ENCODE measurements around the gene CTBP1.

Gene CTBP1

DNA sequence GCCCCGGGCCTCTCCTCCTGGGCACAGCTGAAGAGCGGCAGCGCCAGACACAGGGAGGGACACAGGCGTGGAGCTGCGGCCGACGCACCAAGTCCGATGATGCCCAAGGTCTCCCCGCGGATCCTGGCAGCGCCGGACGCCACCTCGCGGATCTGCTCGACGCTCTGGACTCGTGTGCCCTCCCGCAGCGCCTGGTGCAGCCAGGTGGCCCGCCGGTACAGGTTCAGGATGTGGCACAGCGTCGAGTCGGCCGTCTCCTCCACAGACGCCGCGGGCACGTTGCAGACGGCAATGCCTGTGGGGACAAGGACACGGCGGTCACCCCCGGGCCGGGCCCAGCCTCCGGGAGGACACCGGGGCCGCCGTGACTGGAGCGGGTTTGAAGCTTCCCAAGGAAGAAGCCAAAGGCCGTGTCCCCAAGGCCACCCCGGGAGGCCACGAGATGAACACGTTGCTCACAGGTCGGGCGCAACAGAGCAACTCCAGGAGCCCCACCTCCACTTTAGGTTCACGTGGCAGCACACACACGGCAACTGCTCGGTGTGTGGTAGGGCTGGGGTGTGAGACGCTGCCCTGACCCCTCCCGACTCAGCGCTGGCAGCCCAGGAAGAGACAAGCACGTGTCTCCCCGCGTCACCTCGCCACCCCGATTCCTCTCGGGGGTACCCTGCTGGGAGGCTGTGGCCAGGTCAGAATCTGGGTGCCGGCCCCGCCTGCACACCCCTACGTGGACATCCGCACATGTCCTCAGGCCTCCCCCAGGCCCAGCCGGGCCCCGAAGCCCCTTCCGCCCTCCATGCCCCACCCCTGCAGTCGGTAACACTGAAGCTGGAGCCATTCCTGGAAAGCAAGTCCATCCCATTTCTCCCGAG, 23.4 kb downstream of the CTBP1 start:
- no peak for DNase-seq (ENCODE audit: low read depth in 1 of 2, low spot score in 1 of 2)

DNA sequence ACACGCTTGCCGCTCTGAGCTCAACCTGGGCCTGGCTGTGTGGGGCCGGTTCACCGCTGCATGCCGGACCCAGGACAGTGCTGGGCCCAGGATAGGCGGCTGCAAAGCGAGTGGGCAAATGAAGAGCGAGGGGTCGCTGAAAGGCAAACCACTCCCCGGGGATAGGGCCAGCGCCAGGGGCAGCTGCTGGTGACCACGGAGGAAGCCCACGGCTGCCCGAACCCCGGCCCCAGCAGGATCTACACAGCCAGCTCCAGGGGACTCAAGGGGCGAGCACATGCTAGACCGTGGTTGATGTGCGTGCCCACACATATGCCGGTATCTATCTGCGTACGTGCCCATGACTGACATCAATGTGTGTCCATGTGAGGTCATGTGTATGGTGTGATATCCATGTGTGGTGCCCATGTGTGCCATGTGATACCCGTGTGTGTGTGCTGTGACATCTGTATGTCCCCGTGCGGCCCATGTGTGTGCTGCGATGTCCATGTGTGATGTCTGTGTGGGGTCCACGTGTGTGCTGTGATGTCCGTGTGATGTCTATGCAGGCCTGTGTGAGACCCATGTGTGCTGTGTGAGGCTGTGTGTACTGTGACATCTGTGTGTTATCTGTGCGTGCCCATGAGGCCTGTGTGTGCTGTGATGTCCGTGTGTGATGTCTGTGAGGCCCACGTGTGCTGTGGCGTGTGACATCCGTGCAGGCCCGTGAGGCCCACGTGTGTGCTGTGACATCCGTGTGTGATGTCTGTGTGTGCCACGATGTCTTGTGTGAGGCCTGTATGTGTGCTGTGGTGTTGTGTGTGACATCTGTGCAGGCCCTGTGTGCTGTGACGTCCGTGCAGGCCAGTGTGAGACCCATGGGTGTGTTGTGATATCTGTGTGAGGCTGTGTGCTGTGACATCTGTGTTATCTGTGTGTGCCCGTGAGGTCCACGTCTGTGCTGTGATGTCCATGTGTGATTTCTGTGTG, 24.8 kb downstream of the CTBP1 start:
- DNase-seq (ENCODE audit: low read depth in 1 of 2, low spot score in 1 of 2): no peak

DNA sequence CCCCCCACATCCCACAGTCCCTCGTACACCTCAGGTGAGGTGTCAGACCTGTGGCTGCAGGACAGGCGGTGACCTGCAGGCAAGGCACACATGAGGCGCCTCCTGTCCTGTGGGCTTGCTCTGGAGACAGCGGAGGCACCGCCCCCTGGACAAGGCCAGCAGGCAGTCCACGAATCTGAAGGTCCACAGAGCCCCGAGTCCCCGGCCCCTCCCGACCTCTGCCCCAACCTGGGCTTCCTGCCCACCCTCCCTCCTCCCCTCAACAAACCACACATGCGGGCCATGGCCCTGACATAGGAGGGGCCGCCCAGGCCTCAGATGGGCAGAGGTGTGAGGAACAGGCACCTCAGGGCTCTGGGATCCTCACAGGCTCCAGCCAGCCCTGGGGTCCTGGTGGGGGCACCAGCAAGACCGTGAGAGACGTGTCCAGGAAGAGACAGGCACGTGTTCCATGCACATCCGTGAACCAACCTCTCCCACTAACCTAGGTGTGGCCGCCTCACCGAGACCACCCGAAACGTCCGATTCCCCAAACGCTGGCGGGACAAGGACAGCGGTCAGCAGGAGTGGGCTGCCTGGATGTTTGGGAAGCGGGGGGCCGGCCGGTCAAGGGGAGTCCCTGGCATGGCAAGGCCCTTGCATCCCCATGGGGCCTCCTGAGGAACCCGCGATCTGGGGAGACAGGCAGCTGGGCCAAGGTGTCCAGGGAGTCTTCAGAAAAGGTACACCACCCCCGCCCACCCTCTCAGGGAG, 25.8 kb downstream of the CTBP1 start:
- DNase-seq (ENCODE audit: low read depth in 1 of 2, low spot score in 1 of 2): no peak

DNA sequence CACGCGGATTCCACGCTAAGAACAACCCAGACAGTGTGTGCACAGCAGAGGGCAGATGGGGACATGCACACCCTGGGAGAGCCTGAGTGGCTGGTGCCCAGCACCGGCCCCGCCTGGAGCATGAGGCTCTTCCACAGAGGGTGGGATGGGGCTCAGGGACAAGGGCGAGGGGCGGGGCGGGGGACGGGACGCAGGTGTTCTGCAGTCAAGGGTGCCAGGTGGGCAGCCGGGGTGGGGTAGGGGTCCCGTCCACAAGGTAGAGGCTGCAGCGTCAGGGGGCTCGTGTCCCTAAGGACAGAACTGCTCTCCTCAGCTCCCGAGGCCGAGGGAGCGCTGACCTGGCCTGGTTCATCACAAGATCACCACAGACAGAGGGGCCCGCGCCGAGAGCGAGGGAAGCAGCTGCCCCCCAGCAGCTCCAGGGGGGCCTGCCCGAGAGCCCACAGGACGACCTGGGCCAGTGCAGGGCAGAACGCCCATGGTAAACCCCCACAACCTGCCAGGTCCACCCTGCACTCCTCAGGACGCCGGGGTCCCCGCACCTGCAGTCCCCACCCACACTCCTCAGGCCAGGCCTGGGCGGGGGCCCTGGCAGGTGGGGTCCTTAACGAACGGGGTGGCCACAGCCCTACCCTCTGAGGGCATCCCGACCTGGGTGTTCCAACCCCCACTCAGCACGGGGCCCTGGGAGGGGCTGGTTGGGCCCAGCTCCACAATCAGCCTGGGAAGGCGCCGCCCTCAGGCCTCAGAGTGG, 26.7 kb downstream of the CTBP1 start:
- no peak for DNase-seq (ENCODE audit: low read depth in 1 of 2, low spot score in 1 of 2)

DNA sequence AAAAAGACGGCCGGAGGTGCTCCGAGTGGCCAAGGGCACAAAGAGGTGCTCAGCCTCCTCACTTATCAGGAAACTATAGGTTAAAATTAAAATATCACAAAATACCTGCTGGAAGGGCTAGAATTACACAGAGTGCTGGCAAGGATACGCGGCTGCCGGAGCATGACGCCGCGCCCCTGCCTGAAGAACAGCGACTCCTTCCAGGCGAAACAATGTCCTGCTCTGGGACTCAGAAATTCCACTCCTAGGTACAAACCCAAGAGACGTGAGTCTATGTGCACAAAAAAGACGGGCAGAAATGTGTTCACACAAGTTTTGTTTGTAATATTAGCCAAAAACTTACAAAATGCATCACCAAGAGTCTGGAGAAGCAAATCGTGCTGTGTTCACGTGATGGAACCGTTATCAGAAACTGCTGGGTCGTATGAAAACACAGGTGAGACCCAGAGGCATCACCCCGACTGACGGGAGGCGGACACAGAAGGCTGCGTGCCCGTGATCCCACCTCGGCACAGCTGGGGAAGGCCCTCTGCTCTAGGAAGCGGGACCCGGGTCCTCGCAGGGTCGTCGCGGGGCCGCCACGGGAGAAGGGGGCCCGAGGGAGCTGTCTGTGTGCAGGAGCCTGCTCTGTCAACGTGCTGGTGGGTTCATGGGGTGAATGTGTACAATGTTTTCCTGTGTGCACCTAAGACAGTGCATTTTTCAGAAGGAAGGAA, 27.6 kb downstream of the CTBP1 start:
- DNase-seq (ENCODE audit: low read depth in 1 of 2, low spot score in 1 of 2): no peak

- no peak for DNase-seq (ENCODE audit: low read depth in 1 of 2, low spot score in 1 of 2)
Observed at GRCh38 chr4:1220566-1220965, 28.4 kb downstream of the CTBP1 start.

DNA sequence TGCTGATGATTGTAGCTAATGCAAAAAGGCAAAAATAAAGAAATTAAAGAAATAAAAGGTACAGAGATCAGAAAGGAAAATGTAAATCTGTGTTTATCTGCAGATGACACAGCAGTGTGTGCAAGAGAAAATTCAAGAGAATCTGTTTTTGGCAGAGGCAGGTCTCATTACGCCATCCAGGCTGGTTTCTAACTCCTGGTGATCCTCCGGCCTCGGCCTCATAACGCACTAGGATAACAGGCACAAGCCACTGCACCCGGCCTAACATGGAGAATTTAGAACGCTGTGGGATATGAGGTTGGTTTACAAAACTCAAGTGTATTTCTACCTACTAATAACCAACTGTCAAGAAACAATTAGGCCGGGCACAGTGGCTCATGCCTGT, 29.4 kb downstream of the CTBP1 start:
- DNase-seq (ENCODE audit: low read depth in 1 of 2, low spot score in 1 of 2): no peak

- DNase-seq (ENCODE audit: low read depth in 1 of 2, low spot score in 1 of 2): no peak
Observed at GRCh38 chr4:1218634-1219565, 30.0 kb downstream of the CTBP1 start.

- no peak for DNase-seq (ENCODE audit: low read depth in 1 of 2, low spot score in 1 of 2)
Observed at GRCh38 chr4:1217366-1217765, 31.6 kb downstream of the CTBP1 start.

DNA sequence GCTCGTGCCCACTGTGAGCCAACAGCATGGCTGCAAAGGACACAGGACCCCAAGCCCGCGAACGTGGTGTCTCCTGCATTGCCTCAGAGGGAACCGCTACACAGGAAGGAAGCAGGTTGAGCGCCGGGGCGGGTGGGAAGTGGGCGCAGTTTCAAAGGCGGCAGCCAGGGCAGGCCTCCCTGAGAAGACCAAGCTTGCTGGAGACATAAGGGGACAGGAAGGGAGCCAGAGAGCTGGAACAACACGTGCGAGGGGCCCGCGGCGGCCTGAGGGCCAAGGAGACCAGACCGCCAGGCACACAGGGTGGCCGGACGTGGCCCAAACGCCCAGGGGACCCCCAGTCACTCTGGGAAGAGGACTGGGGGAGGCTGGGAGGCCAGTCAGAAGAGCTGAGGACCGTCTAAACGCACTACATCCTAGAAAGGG, 32.0 kb downstream of the CTBP1 start:
- DNase-seq (ENCODE audit: low read depth in 1 of 2, low spot score in 1 of 2): peak in 1 of 2 donors; percentile 50

DNA sequence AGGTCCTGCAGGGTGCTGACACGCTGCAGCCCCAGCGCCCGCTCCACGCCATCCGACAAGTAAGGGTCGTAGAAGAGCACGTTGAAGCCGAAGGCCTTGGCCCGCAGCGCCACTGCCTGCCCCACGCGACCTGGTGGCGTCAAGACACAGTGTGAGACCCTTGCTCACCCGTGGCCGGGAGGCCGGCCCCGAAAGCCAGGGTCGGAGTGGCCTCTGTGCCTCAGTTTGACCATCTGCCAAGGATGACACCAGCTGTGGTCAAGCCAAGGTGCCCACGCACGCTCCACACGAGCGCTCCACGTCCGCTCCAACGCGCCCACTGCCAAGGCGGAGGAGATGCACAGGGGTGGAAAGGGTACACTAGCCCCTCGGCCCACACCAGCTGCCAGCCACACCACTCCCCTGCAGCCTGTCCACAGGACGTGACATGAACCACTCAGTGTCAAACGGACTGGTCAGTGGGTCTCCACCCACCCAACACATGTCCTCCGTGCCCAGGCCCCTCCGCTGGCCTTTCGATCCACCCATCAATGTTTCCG, 32.8 kb downstream of the CTBP1 start:
- no peak for DNase-seq (ENCODE audit: low read depth in 1 of 2, low spot score in 1 of 2)

- no peak for DNase-seq (ENCODE audit: low read depth in 1 of 2, low spot score in 1 of 2)
Observed at GRCh38 chr4:1215141-1216075, 33.5 kb downstream of the CTBP1 start.

DNA sequence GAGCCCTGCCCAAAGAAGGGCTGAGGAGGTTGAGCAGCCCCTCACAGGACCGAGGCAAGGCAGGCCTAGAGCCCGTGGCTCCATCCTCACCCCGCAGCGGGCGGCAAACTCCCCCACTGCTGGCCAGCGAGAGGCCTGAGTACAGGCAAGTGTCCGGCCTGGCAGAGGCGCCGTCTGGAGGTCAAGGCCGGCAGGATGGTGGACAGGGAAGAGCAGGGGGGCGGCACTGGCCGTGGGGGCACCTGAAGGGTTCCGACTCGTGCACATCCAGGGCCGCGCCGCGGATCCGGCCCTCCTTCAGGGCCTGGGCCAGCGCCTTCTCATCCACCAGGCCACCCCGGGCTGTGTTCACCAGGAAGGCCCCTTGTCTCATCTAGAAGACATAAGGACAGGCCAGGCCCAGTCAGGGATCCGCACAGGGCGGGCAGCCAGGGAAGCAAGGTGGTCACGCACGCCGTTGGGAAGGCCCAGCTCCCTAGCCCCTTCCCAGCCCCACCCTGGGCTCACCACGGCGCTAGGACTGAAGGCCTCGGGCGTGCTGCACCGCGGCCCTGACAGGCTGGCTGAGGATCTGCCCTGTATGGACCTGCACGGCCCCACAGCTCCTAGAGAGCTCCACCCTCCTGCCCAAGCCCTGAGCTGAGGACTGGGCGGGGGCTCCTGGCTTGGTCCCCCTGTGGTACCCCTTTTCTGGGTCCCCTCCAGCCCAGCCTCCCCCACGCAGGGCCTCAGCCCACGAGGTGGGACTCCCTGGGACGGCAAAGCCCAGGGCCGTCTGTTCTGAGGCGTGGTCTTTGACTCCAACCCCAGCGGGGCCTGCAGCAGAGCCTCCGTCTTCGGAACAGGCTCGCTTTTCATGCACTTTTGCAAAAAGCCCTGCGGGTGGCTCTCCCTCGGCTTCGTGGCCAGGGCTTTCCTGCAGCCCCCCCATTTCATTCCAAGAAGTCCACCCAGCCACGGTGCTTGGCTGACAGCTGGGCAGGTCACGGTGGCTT, 34.5 kb downstream of the CTBP1 start:
- no peak for DNase-seq (ENCODE audit: low read depth in 1 of 2, low spot score in 1 of 2)

GRCh38 chr4:1213336-1213995, 35.5 kb downstream of the CTBP1 start:
- no peak for DNase-seq (ENCODE audit: low read depth in 1 of 2, low spot score in 1 of 2)

GRCh38 chr4:1212546-1213335, 36.2 kb downstream of the CTBP1 start:
- no peak for DNase-seq (ENCODE audit: low read depth in 1 of 2, low spot score in 1 of 2)

Measured in stimulated activated CD4-positive, alpha-beta T cell treated with anti-CD3 and anti-CD28 coated beads, Interleukin-15, amount 100 ng/mL, for 1 hour (primary cell).